Measurements from ENCODE around the gene KLHDC3. TPM values are rescaled to one million over a fixed set of nuclear protein-coding genes. Genes with fewer than 3 reads are reported as not detected.

The KLHDC3 gene
- total and polyA plus RNA-seq, 9 of the 15 experiments (the other 6 are each of a cell fraction or from before 2014, with no cell fraction given), result 4.5 to 171 (median 107) TPM

DNA sequence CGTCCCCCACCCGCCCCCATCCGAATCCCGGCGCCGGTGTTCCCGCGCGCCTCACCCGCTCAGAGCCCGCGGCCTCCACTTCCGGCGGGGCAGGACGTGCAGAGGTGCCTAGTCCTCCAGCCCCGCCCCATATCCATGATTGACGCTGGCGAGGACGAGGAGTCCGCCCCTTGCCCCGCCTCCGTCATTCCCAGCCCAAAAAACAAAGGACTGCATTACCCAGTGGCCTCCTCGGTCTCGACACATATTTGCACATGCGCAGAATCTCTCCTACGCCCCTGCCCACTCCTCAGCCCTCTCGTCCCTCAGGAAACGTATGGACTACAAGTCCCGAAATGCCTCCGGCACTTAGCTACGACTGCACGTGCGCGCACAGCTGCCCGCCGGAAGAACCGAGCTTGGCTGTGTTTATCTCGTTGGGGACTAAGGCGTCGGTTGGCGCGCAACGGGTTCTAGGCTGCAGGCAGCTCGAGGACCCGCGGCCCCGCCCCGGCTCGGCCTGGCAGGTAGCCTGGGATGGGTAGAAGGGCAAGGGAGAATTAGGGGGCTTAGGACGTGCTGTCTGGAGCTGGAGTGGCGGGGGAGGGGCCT, at the start of gene KLHDC3, which contains the start of gene MEA1 (continued):
- TF ChIP-seq HSF4 (CRISPR knock-in tag; IDR thresholded peaks at IDR 0.05; ENCODE audit: borderline replicate concordance) (no peak), MXI1 (IDR thresholded peaks at IDR 0.05; ENCODE audit: low read depth, low read length) (peak; percentile 96), TRIM24 (IDR thresholded peaks at IDR 0.05) (peak in 1 of 2 experiments; percentile 30; a peak in 1 of 4 replicates), ZNF347 (CRISPR knock-in tag; IDR thresholded peaks at IDR 0.05; ENCODE audit: low read depth) (no peak), ZNF431 (CRISPR knock-in tag; IDR thresholded peaks at IDR 0.05) (no peak), TBP (optimal IDR thresholded peaks at IDR 0.05; ENCODE audit: low read depth, low read length) (peak; percentile 71), CREB1 (IDR thresholded peaks at IDR 0.05) (peak; percentile 91), CREB1 (CRISPR knock-in tag; IDR thresholded peaks at IDR 0.05) (peak; percentile 91), POLR2AphosphoS5 (IDR thresholded peaks at IDR 0.05; ENCODE audit: control insufficient read depth, insufficient read depth, low read depth, low read length) (peak; percentile 71; the same call in 1 of the 2 replicates), GATA2 (CRISPR knock-in tag; IDR thresholded peaks at IDR 0.05) (no peak), SAP30 (IDR thresholded peaks at IDR 0.05; ENCODE audit: borderline replicate concordance, insufficient read depth, low read depth, low read length, poor library complexity, severe bottlenecking) (peak; percentile 79), ARID2 (IDR thresholded peaks at IDR 0.05) (no peak), GABPA (tag; conservative IDR thresholded peaks at IDR 0.05; ENCODE audit: low read depth) (peak; percentile 95), LCOR (CRISPR knock-in tag; IDR thresholded peaks at IDR 0.05) (peak; percentile 99), POLR2A (conservative IDR thresholded peaks at IDR 0.05) (peak; percentile 71), MAFG (tag; conservative IDR thresholded peaks at IDR 0.05) (no peak), CBX3 (IDR thresholded peaks at IDR 0.05; ENCODE audit: borderline replicate concordance in 1 of 2, low read length in 2 of 2) (peak in 1 of 2 experiments; percentile 56; a peak in 1 of 3 replicates), ETV5 (CRISPR knock-in tag; IDR thresholded peaks at IDR 0.05; ENCODE audit: low read depth) (peak; percentile 83), TGIF2 (CRISPR knock-in tag; IDR thresholded peaks at IDR 0.05) (no peak), SP1 (CRISPR knock-in tag; IDR thresholded peaks at IDR 0.05) (peak; percentile 97), NR2C1 (IDR thresholded peaks at IDR 0.05) (no peak), NR2C1 (tag; IDR thresholded peaks at IDR 0.05) (peak; percentile 62; the same call in 1 of the 2 replicates)
- TF ChIP-seq, protein P1, sequence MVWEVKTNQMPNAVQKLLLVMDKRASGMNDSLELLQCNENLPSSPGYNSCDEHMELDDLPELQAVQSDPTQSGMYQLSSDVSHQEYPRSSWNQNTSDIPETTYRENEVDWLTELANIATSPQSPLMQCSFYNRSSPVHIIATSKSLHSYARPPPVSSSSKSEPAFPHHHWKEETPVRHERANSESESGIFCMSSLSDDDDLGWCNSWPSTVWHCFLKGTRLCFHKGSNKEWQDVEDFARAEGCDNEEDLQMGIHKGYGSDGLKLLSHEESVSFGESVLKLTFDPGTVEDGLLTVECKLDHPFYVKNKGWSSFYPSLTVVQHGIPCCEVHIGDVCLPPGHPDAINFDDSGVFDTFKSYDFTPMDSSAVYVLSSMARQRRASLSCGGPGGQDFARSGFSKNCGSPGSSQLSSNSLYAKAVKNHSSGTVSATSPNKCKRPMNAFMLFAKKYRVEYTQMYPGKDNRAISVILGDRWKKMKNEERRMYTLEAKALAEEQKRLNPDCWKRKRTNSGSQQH (CRISPR knock-in tag; IDR thresholded peaks at IDR 0.05), result no peak
- TF ChIP-seq, protein P2, sequence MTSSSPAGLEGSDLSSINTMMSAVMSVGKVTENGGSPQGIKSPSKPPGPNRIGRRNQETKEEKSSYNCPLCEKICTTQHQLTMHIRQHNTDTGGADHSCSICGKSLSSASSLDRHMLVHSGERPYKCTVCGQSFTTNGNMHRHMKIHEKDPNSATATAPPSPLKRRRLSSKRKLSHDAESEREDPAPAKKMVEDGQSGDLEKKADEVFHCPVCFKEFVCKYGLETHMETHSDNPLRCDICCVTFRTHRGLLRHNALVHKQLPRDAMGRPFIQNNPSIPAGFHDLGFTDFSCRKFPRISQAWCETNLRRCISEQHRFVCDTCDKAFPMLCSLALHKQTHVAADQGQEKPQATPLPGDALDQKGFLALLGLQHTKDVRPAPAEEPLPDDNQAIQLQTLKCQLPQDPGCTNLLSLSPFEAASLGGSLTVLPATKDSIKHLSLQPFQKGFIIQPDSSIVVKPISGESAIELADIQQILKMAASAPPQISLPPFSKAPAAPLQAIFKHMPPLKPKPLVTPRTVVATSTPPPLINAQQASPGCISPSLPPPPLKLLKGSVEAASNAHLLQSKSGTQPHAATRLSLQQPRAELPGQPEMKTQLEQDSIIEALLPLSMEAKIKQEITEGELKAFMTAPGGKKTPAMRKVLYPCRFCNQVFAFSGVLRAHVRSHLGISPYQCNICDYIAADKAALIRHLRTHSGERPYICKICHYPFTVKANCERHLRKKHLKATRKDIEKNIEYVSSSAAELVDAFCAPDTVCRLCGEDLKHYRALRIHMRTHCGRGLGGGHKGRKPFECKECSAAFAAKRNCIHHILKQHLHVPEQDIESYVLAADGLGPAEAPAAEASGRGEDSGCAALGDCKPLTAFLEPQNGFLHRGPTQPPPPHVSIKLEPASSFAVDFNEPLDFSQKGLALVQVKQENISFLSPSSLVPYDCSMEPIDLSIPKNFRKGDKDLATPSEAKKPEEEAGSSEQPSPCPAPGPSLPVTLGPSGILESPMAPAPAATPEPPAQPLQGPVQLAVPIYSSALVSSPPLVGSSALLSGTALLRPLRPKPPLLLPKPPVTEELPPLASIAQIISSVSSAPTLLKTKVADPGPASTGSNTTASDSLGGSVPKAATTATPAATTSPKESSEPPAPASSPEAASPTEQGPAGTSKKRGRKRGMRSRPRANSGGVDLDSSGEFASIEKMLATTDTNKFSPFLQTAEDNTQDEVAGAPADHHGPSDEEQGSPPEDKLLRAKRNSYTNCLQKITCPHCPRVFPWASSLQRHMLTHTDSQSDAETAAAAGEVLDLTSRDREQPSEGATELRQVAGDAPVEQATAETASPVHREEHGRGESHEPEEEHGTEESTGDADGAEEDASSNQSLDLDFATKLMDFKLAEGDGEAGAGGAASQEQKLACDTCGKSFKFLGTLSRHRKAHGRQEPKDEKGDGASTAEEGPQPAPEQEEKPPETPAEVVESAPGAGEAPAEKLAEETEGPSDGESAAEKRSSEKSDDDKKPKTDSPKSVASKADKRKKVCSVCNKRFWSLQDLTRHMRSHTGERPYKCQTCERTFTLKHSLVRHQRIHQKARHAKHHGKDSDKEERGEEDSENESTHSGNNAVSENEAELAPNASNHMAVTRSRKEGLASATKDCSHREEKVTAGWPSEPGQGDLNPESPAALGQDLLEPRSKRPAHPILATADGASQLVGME (CRISPR knock-in tag; IDR thresholded peaks at IDR 0.05), result 0 out of 2 replicates have a peak, but pooled peaks have one; percentile 54
